H1 (cell line): ENCODE results near the gene P3H2. TPM values are rescaled to one million over a fixed set of nuclear protein-coding genes. Genes with fewer than 3 reads are reported as not detected.

Experiments used
- CTCF ChIA-PET: fragments of 300-600 bp; sonication (Branson Sonifier 250); formaldehyde crosslinking; loops from one replicate; lab custom pipeline; 2021; ENCODE audit not compliant: partially characterized antibody; lab: Charles Lee
- POLR2A ChIA-PET: fragments of 300-600 bp; sonication (Branson Sonifier 250); formaldehyde crosslinking; loops from one replicate; lab custom pipeline; 2021; ENCODE audit warnings: inconsistent platforms; ENCODE audit not compliant: partially characterized antibody; lab: Charles Lee
- DNase-seq, 2 experiments: peaks; one replicate each; pipeline versions ENCODE4 v3.0.0 to v3.0.0-alpha.2; 2010 to 2022; ENCODE audit warnings: low spot score in 2 of 2, low read depth in 1 of 2, mixed read lengths in 1 of 2
- FAIRE-seq: peaks from 2 replicates; lab custom pipeline; 2011; peaks lifted over from hg19 to GRCh38; lab: Jason Lieb, UNC
- H2AFZ ChIP-seq: 2 replicates; pipeline ENCODE4 v1.8.1; 2012; ENCODE audit warnings: low read length, inconsistent platforms
- H2AK5ac ChIP-seq: 2 replicates; pipeline ENCODE4 v1.6.1; 2013; ENCODE audit warnings: low read depth, low read length
- H2BK120ac ChIP-seq: replicated peaks from 2 replicates; pipeline ENCODE3; 2013; ENCODE audit warnings: low read depth, low read length, inconsistent platforms
- H2BK12ac ChIP-seq: 2 replicates; pipeline ENCODE4 v1.6.1; 2013; ENCODE audit warnings: low read depth, low read length
- H2BK15ac ChIP-seq: 2 replicates; pipeline ENCODE4 v1.6.1; 2013; ENCODE audit warnings: low read length
- H2BK20ac ChIP-seq: 2 replicates; pipeline ENCODE4 v1.6.1; 2013; ENCODE audit warnings: low read length
- H2BK5ac ChIP-seq: 2 replicates; pipeline ENCODE4 v1.6.1; 2013; ENCODE audit warnings: low read depth, low read length
- H3K14ac ChIP-seq: 2 replicates; pipeline ENCODE4 v1.6.1; 2013; ENCODE audit warnings: inconsistent platforms; ENCODE audit not compliant: insufficient read length
- H3K18ac ChIP-seq: 2 replicates; pipeline ENCODE4 v1.6.1; 2013; ENCODE audit warnings: low read length; ENCODE audit errors: extremely low read depth
- H3K23ac ChIP-seq: 2 replicates; pipeline ENCODE4 v1.6.1; 2013; ENCODE audit warnings: inconsistent platforms; ENCODE audit not compliant: insufficient read length
- H3K23me2 ChIP-seq: 2 replicates; pipeline ENCODE4 v1.6.1; 2013; ENCODE audit warnings: low read depth, low read length
- H3K27ac ChIP-seq: 2 replicates; pipeline ENCODE4 v1.6.1; 2011; ENCODE audit warnings: low read depth, low read length, inconsistent platforms
- H3K27me3 ChIP-seq, 4 experiments: replicated peaks in 1 of 4; 1 replicate in 1 of 4; 2 replicates in 3 of 4; pipeline versions ENCODE4 v1.6.1 to v1.8.1; 2011 to 2013; ENCODE audit warnings: low read length in 3 of 4, mild to moderate bottlenecking in 3 of 4, inconsistent platforms in 2 of 4, mixed read lengths in 2 of 4, moderate library complexity in 1 of 4; ENCODE audit not compliant: control insufficient read depth in 3 of 4, insufficient read depth in 3 of 4; ENCODE audit errors: extremely low read depth in 1 of 4
- H3K36me3 ChIP-seq, 4 experiments: 2 replicates each; pipeline versions ENCODE4 v1.6.1 to v1.8.1; 2011 to 2013; ENCODE audit warnings: mild to moderate bottlenecking in 4 of 4, low read length in 3 of 4, moderate library complexity in 2 of 4, control low read depth in 1 of 4, inconsistent platforms in 1 of 4; ENCODE audit not compliant: insufficient read depth in 4 of 4, control insufficient read depth in 2 of 4
- H3K4ac ChIP-seq: replicated peaks from 2 replicates; pipeline ENCODE3; 2013; ENCODE audit warnings: low read length, low read depth, mixed read lengths, inconsistent platforms; ENCODE audit not compliant: insufficient read length
- H3K4me1 ChIP-seq, 4 experiments: replicated peaks in 1 of 4; 1 replicate in 1 of 4; 2 replicates in 3 of 4; pipeline versions ENCODE4 v1.6.1 to v1.8.1; 2011 to 2013; ENCODE audit warnings: low read length in 3 of 4, inconsistent platforms in 2 of 4, mixed read lengths in 1 of 4; ENCODE audit not compliant: insufficient read depth in 4 of 4, control insufficient read depth in 3 of 4
- H3K4me2 ChIP-seq, 2 experiments: 2 replicates each; pipeline versions ENCODE4 v1.6.1 to v1.8.1; 2011 to 2013; ENCODE audit warnings: low read depth in 2 of 2, low read length in 2 of 2, control low read depth in 1 of 2, inconsistent platforms in 1 of 2, mild to moderate bottlenecking in 1 of 2; ENCODE audit not compliant: insufficient read depth in 1 of 2
- H3K4me3 ChIP-seq, 4 experiments: fragments of 200-600, 300-600 bp in 1 of 4; sonication (generic), shearing (Covaris generic), sonication (Bioruptor Twin) in 1 of 4; 2 replicates each; pipeline versions ENCODE4 v1.5.1 to v1.8.1; 2011 to 2016; ENCODE audit warnings: low read length in 4 of 4, low read depth in 3 of 4, control low read depth in 2 of 4, inconsistent platforms in 2 of 4, mild to moderate bottlenecking in 2 of 4, mixed read lengths in 1 of 4, moderate library complexity in 1 of 4; ENCODE audit not compliant: insufficient read depth in 2 of 4; ENCODE audit errors: extremely low read depth in 1 of 4
- H3K56ac ChIP-seq: replicated peaks from 2 replicates; pipeline ENCODE3; 2013; ENCODE audit warnings: low read depth, mild to moderate bottlenecking, mixed read lengths, low read length, inconsistent platforms; ENCODE audit not compliant: insufficient read length
- H3K79me1 ChIP-seq: 2 replicates; pipeline ENCODE4 v1.6.1; 2013; ENCODE audit warnings: low read depth, low read length, control low read depth
- H3K79me2 ChIP-seq, 2 experiments: 2 replicates each; pipeline versions ENCODE4 v1.6.1 to v1.8.1; 2012 to 2013; ENCODE audit warnings: low read length in 2 of 2, mild to moderate bottlenecking in 2 of 2, inconsistent platforms in 1 of 2; ENCODE audit not compliant: insufficient read depth in 2 of 2, control insufficient read depth in 1 of 2
- H3K9ac ChIP-seq, 4 experiments: replicated peaks in 1 of 4; 1 replicate in 1 of 4; 2 replicates in 3 of 4; pipeline versions ENCODE4 v1.6.1 to v1.8.1; 2011 to 2013; ENCODE audit warnings: low read depth in 3 of 4, low read length in 3 of 4, control low read depth in 2 of 4, mild to moderate bottlenecking in 2 of 4, moderate library complexity in 2 of 4, inconsistent platforms in 1 of 4; ENCODE audit errors: extremely low read depth in 1 of 4
- H3K9me3 ChIP-seq, 2 experiments: 2 replicates each; pipeline versions ENCODE4 v1.6.1 to v1.8.1; 2012 to 2013; ENCODE audit warnings: mild to moderate bottlenecking in 2 of 2, moderate library complexity in 2 of 2, control low read depth in 1 of 2, inconsistent platforms in 1 of 2, low read depth in 1 of 2, low read length in 1 of 2, mixed read lengths in 1 of 2; ENCODE audit not compliant: insufficient read depth in 2 of 2
- H4K20me1 ChIP-seq, 2 experiments: replicated peaks in 1 of 2; 2 replicates each; pipeline versions ENCODE3 to v1.8.1; 2011 to 2013; ENCODE audit warnings: inconsistent platforms in 2 of 2, low read length in 2 of 2, mild to moderate bottlenecking in 1 of 2; ENCODE audit not compliant: insufficient read depth in 2 of 2, control insufficient read depth in 1 of 2
- H4K5ac ChIP-seq: 2 replicates; pipeline ENCODE4 v1.6.1; 2013; ENCODE audit warnings: low read length, low read depth, mixed read lengths, inconsistent platforms; ENCODE audit not compliant: insufficient read length
- H4K8ac ChIP-seq: 2 replicates; pipeline ENCODE4 v1.8.0; 2013; ENCODE audit warnings: mild to moderate bottlenecking, moderate library complexity, low read length, inconsistent platforms; ENCODE audit not compliant: insufficient read depth; ENCODE audit errors: extremely low read depth
- H4K91ac ChIP-seq: replicated peaks from 2 replicates; pipeline ENCODE3; 2013; ENCODE audit warnings: low read length, mixed read lengths, inconsistent platforms; ENCODE audit not compliant: insufficient read length
- ASH2L ChIP-seq: fragments of 200-600, 300-600 bp; sonication (generic); IDR thresholded peaks from one replicate; pipeline ENCODE4 v1.7.1; 2017; ENCODE audit warnings: low read length
- CHD2 ChIP-seq: IDR thresholded peaks from 2 replicates; pipeline ENCODE4 v1.6.1; 2012; ENCODE audit warnings: low read length, improper control_type of control experiment
- EP300 ChIP-seq, 2 experiments: IDR thresholded peaks; 1 replicate in 1 of 2; 2 replicates in 1 of 2; pipeline ENCODE4 v1.6.1; 2011 to 2012; ENCODE audit warnings: low read depth in 2 of 2, low read length in 2 of 2, mild to moderate bottlenecking in 2 of 2, borderline replicate concordance in 1 of 2, inconsistent platforms in 1 of 2, moderate library complexity in 1 of 2
- RAD21 ChIP-seq, 2 experiments: IDR thresholded peaks in 1 of 2; conservative IDR thresholded peaks in 1 of 2; 2 replicates each; pipeline ENCODE4 v1.6.1; 2011; ENCODE audit warnings: low read depth in 2 of 2, low read length in 2 of 2, improper control_type of control experiment in 1 of 2, inconsistent platforms in 1 of 2, mild to moderate bottlenecking in 1 of 2, moderate library complexity in 1 of 2
- SIN3A ChIP-seq, 2 experiments: IDR thresholded peaks in 1 of 2; conservative IDR thresholded peaks in 1 of 2; 2 replicates each; pipeline ENCODE4 v1.6.1; 2011 to 2012; ENCODE audit warnings: low read length in 2 of 2, improper control_type of control experiment in 1 of 2, low read depth in 1 of 2, mild to moderate bottlenecking in 1 of 2
- TBP ChIP-seq: IDR thresholded peaks from 2 replicates; pipeline ENCODE4 v1.6.1; 2011; ENCODE audit warnings: low read depth, low read length, improper control_type of control experiment
- WGBS, 2 experiments: shearing (Covaris generic) in 1 of 2; methylation state at CpG; one replicate each; pipeline versions ENCODE4 v1.1.6 to v1.1.7; 2013 to 2015; ENCODE audit warnings: low lambda C conversion rate in 2 of 2, mixed read lengths in 2 of 2, inconsistent platforms in 1 of 2, low coverage in 1 of 2, missing lambda C conversion rate in 1 of 2; ENCODE audit not compliant: insufficient replicate concordance in 2 of 2, insufficient coverage in 1 of 2, insufficient read length in 1 of 2; ENCODE audit errors: extremely low coverage in 1 of 2, missing lambda C conversion rate in 1 of 2; 5-methylcytosine and 5-hydroxymethylcytosine counted together
- polyA plus RNA-seq, 7 experiments: library from polyadenylated mRNA; depleted of rRNA in 3 of 7; stranded (reverse) in 5 of 7; unstranded in 2 of 7; fragments of >200 nt in 5 of 7; fragments of 200-250 nt in 2 of 7; gene quantifications; 1 replicate in 5 of 7; 2 replicates in 1 of 7; 4 replicates in 1 of 7; pipeline versions ENCODE4 v1.2.1 to v1.2.3, GENCODE V29; 2011 to 2013; ENCODE audit warnings: missing spikeins in 2 of 7, mixed read lengths in 2 of 7
- total RNA-seq: library from RNA; stranded (reverse); fragmentation: NEBNext Ultra II Directional; extraction: Animal tissue kit (Norgen Biotek cat#: 25700); gene quantifications from 2 replicates; pipeline ENCODE4 v1.2.1, GENCODE V29; 2021
- TF ChIP-seq, protein P1 (sequence below): IDR thresholded peaks from 2 replicates; pipeline ENCODE4 v1.6.1; 2012; ENCODE audit warnings: inconsistent platforms
- TF ChIP-seq, protein P2 (sequence below): IDR thresholded peaks from 2 replicates; pipeline ENCODE4 v1.6.1; 2012; ENCODE audit warnings: inconsistent platforms
- TF ChIP-seq, protein P3 (sequence below), 3 experiments: IDR thresholded peaks; 1 replicate in 2 of 3; 2 replicates in 1 of 3; pipeline versions ENCODE4 v1.5.1 to v1.6.1; 2011; ENCODE audit warnings: low read length in 3 of 3, mild to moderate bottlenecking in 3 of 3, inconsistent platforms in 2 of 3, low read depth in 1 of 3, moderate library complexity in 1 of 3; ENCODE audit not compliant: insufficient read depth in 1 of 3; ENCODE audit errors: control extremely low read depth in 1 of 3

Gene P3H2
- total and polyA plus RNA-seq, 2 of the 8 experiments (the other 6 are each of a cell fraction or from before 2014, with no cell fraction given) = 40.5 to 60.4 TPM

DNA sequence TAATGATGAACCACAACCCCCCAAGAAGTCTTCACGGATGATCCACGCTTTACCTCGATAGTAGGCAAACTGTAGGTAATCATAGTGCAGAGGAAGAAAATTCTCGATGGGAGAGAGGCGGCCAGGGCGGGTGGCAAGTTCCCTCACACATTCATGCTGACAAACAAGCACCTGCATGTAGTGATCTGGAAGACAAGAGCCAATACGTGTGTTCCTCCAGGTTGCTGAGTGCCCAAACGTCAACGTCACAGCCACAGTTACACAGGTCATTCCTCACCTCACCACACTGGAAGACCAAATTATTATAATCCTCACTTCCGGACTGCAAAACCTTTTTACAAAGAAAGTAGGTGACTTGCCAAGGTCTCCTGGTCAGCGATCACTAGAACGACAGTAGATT is 131.8 kb downstream of the P3H2 start:
- no peak overlapping the region for H3K18ac ChIP-seq
- TF ChIP-seq, protein P1, sequence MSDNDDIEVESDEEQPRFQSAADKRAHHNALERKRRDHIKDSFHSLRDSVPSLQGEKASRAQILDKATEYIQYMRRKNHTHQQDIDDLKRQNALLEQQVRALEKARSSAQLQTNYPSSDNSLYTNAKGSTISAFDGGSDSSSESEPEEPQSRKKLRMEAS = no peak
- TF ChIP-seq TBP (no peak), ASH2L (no peak), CHD2 (no peak), RAD21 (IDR thresholded peaks at IDR 0.05 in 1 of 2, conservative IDR thresholded peaks at IDR 0.05 in 1 of 2; ENCODE audit: low read depth in 2 of 2, low read length in 2 of 2) (no peak), SIN3A (conservative IDR thresholded peaks at IDR 0.05 in 1 of 2, IDR thresholded peaks at IDR 0.05 in 1 of 2; ENCODE audit: low read depth in 1 of 2, low read length in 2 of 2) (no peak), EP300 (IDR thresholded peaks at IDR 0.05; ENCODE audit: borderline replicate concordance in 1 of 2, low read depth in 2 of 2, low read length in 2 of 2) (no peak)
- TF ChIP-seq, protein P2, sequence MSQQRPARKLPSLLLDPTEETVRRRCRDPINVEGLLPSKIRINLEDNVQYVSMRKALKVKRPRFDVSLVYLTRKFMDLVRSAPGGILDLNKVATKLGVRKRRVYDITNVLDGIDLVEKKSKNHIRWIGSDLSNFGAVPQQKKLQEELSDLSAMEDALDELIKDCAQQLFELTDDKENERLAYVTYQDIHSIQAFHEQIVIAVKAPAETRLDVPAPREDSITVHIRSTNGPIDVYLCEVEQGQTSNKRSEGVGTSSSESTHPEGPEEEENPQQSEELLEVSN = no peak
- TF ChIP-seq, protein P3, sequence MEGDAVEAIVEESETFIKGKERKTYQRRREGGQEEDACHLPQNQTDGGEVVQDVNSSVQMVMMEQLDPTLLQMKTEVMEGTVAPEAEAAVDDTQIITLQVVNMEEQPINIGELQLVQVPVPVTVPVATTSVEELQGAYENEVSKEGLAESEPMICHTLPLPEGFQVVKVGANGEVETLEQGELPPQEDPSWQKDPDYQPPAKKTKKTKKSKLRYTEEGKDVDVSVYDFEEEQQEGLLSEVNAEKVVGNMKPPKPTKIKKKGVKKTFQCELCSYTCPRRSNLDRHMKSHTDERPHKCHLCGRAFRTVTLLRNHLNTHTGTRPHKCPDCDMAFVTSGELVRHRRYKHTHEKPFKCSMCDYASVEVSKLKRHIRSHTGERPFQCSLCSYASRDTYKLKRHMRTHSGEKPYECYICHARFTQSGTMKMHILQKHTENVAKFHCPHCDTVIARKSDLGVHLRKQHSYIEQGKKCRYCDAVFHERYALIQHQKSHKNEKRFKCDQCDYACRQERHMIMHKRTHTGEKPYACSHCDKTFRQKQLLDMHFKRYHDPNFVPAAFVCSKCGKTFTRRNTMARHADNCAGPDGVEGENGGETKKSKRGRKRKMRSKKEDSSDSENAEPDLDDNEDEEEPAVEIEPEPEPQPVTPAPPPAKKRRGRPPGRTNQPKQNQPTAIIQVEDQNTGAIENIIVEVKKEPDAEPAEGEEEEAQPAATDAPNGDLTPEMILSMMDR (IDR thresholded peaks at IDR 0.05; ENCODE audit: control extremely low read depth in 1 of 3, insufficient read depth in 1 of 3, low read depth in 1 of 3, low read length in 3 of 3) = no peak

More for the DNA sequence above, 131.8 kb downstream of the P3H2 start:
- Histone ChIP-seq H3K4me2 (no peak overlapping the region), H3K9ac (no peak overlapping the region), H4K20me1 (no peaks in the 10 kb centered on the region), H3K4ac (no peak overlapping the region), H3K56ac (no peak overlapping the region), H3K23me2 (no peaks in the 10 kb centered on the region; the same call in 1 of the 2 replicates), H4K8ac (no peak overlapping the region), H2AK5ac (no peak overlapping the region), H3K79me2 (no peaks in the 10 kb centered on the region), H3K27ac (no peak overlapping the region), H3K4me3 (no peak overlapping the region), H3K27me3 (no peaks in the 10 kb centered on the region; a peak in 1 of 7 replicates), H3K14ac (no peak overlapping the region), H3K9me3 (no peaks in the 10 kb centered on the region), H2BK12ac (0 out of 2 replicates have a peak overlapping the region, but pooled peaks have one; percentile 22), H2BK20ac (peak overlapping the region; percentile 40), H2BK120ac (peak overlapping the region; percentile 48), H2BK5ac (0 out of 2 replicates have a peak overlapping the region, but pooled peaks have one; percentile 47), H3K23ac (no peak overlapping the region), H4K5ac (peak overlapping the region; percentile 35), H2AFZ (no peak overlapping the region), H3K36me3 (peaks cover 0 to 7% (median 2%) of the 10 kb centered on the region in 4 experiments; a peak in 4 of 8 replicates), H3K4me1 (peaks cover 3 to 19% (median 8%) of the 10 kb centered on the region in 4 experiments; a peak in 6 of 7 replicates), H2BK15ac (0 out of 2 replicates have a peak overlapping the region, but pooled peaks have one; percentile 65), H3K79me1 (no peaks in the 10 kb centered on the region), H4K91ac (peak overlapping the region; percentile 83)
- DNase-seq = no peak
- ChIA-PET POLR2A (no interaction called here), CTCF (interaction anchor here (2.4 kb wide), 1 partner anchor 28 kb away, joined by 7 read pairs; no protein-coding TSS in a partner anchor)
- no peak for FAIRE-seq
- 86% methylated on average over 12 of the region's 12 CpGs; no CpG with 5 or more reads in 1 of the 2 experiments for WGBS, 2 experiments
